GM12878 (cell line): Measurements from ENCODE around the gene SLC19A1. TPM values are rescaled to one million over a fixed set of nuclear protein-coding genes. Genes with fewer than 3 reads are reported as not detected.

Experiments used
- ATAC-seq: fragments of 200-7000 bp; cut with Tn5 transposase; 3 replicates; pipeline ENCODE4 v1.9.1; 2020; ENCODE audit warnings: mild to moderate bottlenecking, moderate library complexity
- BruUV-seq: library from RNA; stranded (reverse); fragments of 400-500 nt; replicated peaks from 2 replicates; lab custom pipeline; 2021; lab: Mats Ljungman, UMichigan
- CTCF ChIA-PET: fragments of 300-600 bp; sonication (Branson Sonifier 250); formaldehyde crosslinking; extraction: SDS; loops from one replicate; lab custom pipeline; 2021; ENCODE audit warnings: inconsistent platforms; lab: Yijun Ruan, JAX
- POLR2A ChIA-PET: fragments of 350-600 bp; formaldehyde crosslinking; extraction: SDS; loops from one replicate; lab custom pipeline; 2021; ENCODE audit warnings: inconsistent platforms; lab: Charles Lee
- RAD21 ChIA-PET: fragments of 300-600 bp; sonication (Branson Sonifier 250); formaldehyde crosslinking; loops from one replicate; lab custom pipeline; 2023; ENCODE audit warnings: antibody characterized with exemption; ENCODE audit not compliant: unreplicated experiment; lab: Charles Lee
- SMC1A ChIA-PET: fragments of 300-600 bp; sonication (Branson Sonifier 250); formaldehyde crosslinking; loops from one replicate; lab custom pipeline; 2023; ENCODE audit not compliant: unreplicated experiment, uncharacterized antibody; lab: Charles Lee
- DNase-seq: peaks from one replicate; pipeline ENCODE4 v3.0.0-alpha.2; 2011; ENCODE audit warnings: low read depth, low spot score
- FAIRE-seq: peaks from 3 replicates; lab custom pipeline; 2011; peaks lifted over from hg19 to GRCh38; lab: Jason Lieb, UNC
- H2AFZ ChIP-seq: 2 replicates; pipeline ENCODE4 v1.6.0; 2011; ENCODE audit warnings: low read depth, low read length, control low read depth; ENCODE audit not compliant: control insufficient read depth
- H3K27ac ChIP-seq: 2 replicates; pipeline ENCODE4 v1.5.1; 2011; ENCODE audit warnings: control low read depth; ENCODE audit not compliant: control insufficient read depth, insufficient read depth
- H3K27me3 ChIP-seq, 2 experiments: replicated peaks in 1 of 2; 2 replicates each; pipeline versions ENCODE4 v1.6.0 to v1.6.1; 2011; ENCODE audit warnings: low read length in 1 of 2; ENCODE audit not compliant: control insufficient read depth in 2 of 2, insufficient read depth in 2 of 2
- H3K36me3 ChIP-seq, 2 experiments: 2 replicates each; pipeline ENCODE4 v1.5.1; 2011; ENCODE audit warnings: low read length in 1 of 2; ENCODE audit not compliant: control insufficient read depth in 2 of 2, insufficient read depth in 2 of 2
- H3K4me1 ChIP-seq: 2 replicates; pipeline ENCODE4 v1.6.1; 2011; ENCODE audit warnings: mild to moderate bottlenecking, low read length, moderate library complexity, mixed read lengths; ENCODE audit not compliant: control insufficient read depth, insufficient read depth
- H3K4me2 ChIP-seq: 2 replicates; pipeline ENCODE4 v1.6.0; 2011; ENCODE audit warnings: control low read depth; ENCODE audit not compliant: control insufficient read depth, insufficient read depth
- H3K4me3 ChIP-seq: fragments of 200-600 bp; sonication (generic); 2 replicates; pipeline ENCODE4 v1.5.1; 2016
- H3K79me2 ChIP-seq: 2 replicates; pipeline ENCODE4 v1.6.0; 2011; ENCODE audit warnings: low read length; ENCODE audit not compliant: control insufficient read depth, insufficient read depth
- H3K9ac ChIP-seq: 2 replicates; pipeline ENCODE4 v1.8.0; 2011; ENCODE audit warnings: low read length, control low read depth, mixed read lengths; ENCODE audit not compliant: control insufficient read depth, insufficient read depth
- H3K9me3 ChIP-seq: replicated peaks from 3 replicates; pipeline ENCODE4 v1.5.1; 2011; ENCODE audit warnings: mild to moderate bottlenecking, low read length; ENCODE audit not compliant: control insufficient read depth, insufficient read depth
- H4K20me1 ChIP-seq: 2 replicates; pipeline ENCODE4 v1.6.0; 2011; ENCODE audit not compliant: control insufficient read depth, insufficient read depth
- BHLHE40 ChIP-seq, 2 experiments: fragments of 450-650 bp in 1 of 2; IDR thresholded peaks; 2 replicates each; pipeline ENCODE4 v1.6.1; 2011 to 2017; ENCODE audit warnings: low read depth in 2 of 2, borderline replicate concordance in 1 of 2, improper control_type of control experiment in 1 of 2, low read length in 1 of 2, mild to moderate bottlenecking in 1 of 2
- BMI1 ChIP-seq: fragments of 450-650 bp; IDR thresholded peaks from 2 replicates; pipeline ENCODE4 v1.6.1; 2016; ENCODE audit warnings: mild to moderate bottlenecking, moderate library complexity, borderline replicate concordance
- CBFB ChIP-seq: IDR thresholded peaks from 2 replicates; pipeline ENCODE4 v1.6.1; 2016; ENCODE audit warnings: antibody characterized with exemption, low read depth
- CHD4 ChIP-seq: fragments of 200-600 bp; sonication (generic); IDR thresholded peaks from 2 replicates; pipeline ENCODE4 v1.6.1; 2016; ENCODE audit warnings: mild to moderate bottlenecking
- FOXM1 ChIP-seq: IDR thresholded peaks from 2 replicates; pipeline ENCODE4 v1.6.1; 2012; ENCODE audit warnings: low read depth, mild to moderate bottlenecking, inconsistent platforms, low read length, moderate library complexity
- POU2F2 ChIP-seq: IDR thresholded peaks from 3 replicates; pipeline ENCODE4 v1.6.1; 2011; ENCODE audit warnings: low read depth, mild to moderate bottlenecking, low read length, borderline replicate concordance
- SMAD5 ChIP-seq: IDR thresholded peaks from 2 replicates; pipeline ENCODE4 v1.6.1; 2016; ENCODE audit warnings: antibody characterized with exemption, low read depth
- STAT1 ChIP-seq: fragments of 450-650 bp; conservative IDR thresholded peaks from 2 replicates; pipeline ENCODE4 v1.6.1; 2014; ENCODE audit warnings: antibody characterized with exemption, mild to moderate bottlenecking
- ZNF207 ChIP-seq: fragments of 450-650 bp; IDR thresholded peaks from 2 replicates; pipeline ENCODE4 v1.6.1; 2014; ENCODE audit warnings: antibody characterized with exemption, mild to moderate bottlenecking, borderline replicate concordance
- ZNF592 ChIP-seq: fragments of 450-650 bp; IDR thresholded peaks from 2 replicates; pipeline ENCODE4 v1.6.1; 2017; ENCODE audit warnings: mild to moderate bottlenecking, moderate library complexity
- ZNF687 ChIP-seq: fragments of 450-650 bp; IDR thresholded peaks from 2 replicates; pipeline ENCODE4 v1.6.1; 2017; ENCODE audit warnings: mild to moderate bottlenecking, moderate library complexity
- WGBS: methylation state at CpG from one replicate; pipeline ENCODE4 v1.1.6; 2016; ENCODE audit warnings: low lambda C conversion rate; ENCODE audit not compliant: insufficient replicate concordance, insufficient coverage; ENCODE audit errors: missing lambda C conversion rate; 5-methylcytosine and 5-hydroxymethylcytosine counted together
- in situ Hi-C: fragments of 300-500 bp; cut with MboI; formaldehyde crosslinking; loops from 9 replicates; pipeline ENCODE4 v1.14.3; 2018; ENCODE audit warnings: mixed read lengths
- intact Hi-C: fragments of 100-400 bp; cut with micrococcal nuclease; formaldehyde crosslinking; loops from one replicate; pipeline ENCODE4 v1.14.2; 2022; ENCODE audit not compliant: unreplicated experiment
- polyA plus RNA-seq, 11 experiments: library from polyadenylated mRNA; depleted of rRNA in 4 of 11; unstranded in 6 of 11; stranded (reverse) in 5 of 11; fragments of >200 nt; fragmentation: Nextera tagmentation in 4 of 11; fragmentation: Illumina TruSeq in 1 of 11; extraction: Ambion mirVana in 4 of 11; extraction: Trizol in 1 of 11; gene quantifications; 1 replicate in 1 of 11; 2 replicates in 10 of 11; pipeline versions ENCODE4 v1.2.1 to v1.2.3, GENCODE V29; 2011 to 2016; ENCODE audit warnings: inconsistent platforms in 2 of 11, missing spikeins in 2 of 11, low read depth in 1 of 11
- total RNA-seq, 4 experiments: library from RNA; depleted of rRNA in 3 of 4; stranded (reverse); fragments of >200 nt in 3 of 4; fragmentation: Illumina TruSeq in 1 of 4; extraction: Trizol in 1 of 4; gene quantifications; 2 replicates each; pipeline versions ENCODE4 v1.2.1 to v1.2.3, GENCODE V29; 2013 to 2021
- TF ChIP-seq, protein P1 (sequence below): IDR thresholded peaks from 2 replicates; pipeline ENCODE4 v1.6.1; 2012; ENCODE audit warnings: low read depth, low read length, improper control_type of control experiment

SLC19A1 gene
- total and polyA plus RNA-seq, 10 of the 15 experiments (the other 5 are each of a cell fraction or from before 2014, with no cell fraction given), result 0.42 to 49.7 (median 12.2) TPM

- in situ Hi-C loops (loop anchor here (25.0 kb wide), 1 partner anchor 361 kb away; no protein-coding TSS in a partner anchor), intact Hi-C loops (no loop called here)
- no TSS peak for BruUV-seq
- no peak overlapping the region for H3K4me3 ChIP-seq
- H3K4me1 ChIP-seq, result no peaks in the 10 kb centered on the region
- no peaks in the 10 kb centered on the region; the same call in 2 of the 3 replicates for H3K9me3 ChIP-seq
- H3K79me2 ChIP-seq, result no peaks in the 10 kb centered on the region
- POLR2A ChIA-PET, result no interaction called here
- ATAC-seq (no peak), DNase-seq (no peak), FAIRE-seq (no peak)
- H3K36me3 ChIP-seq, result no peaks in the 10 kb centered on the region
- RAD21 ChIA-PET, result no interaction called here
- WGBS, result 70% methylated on average over 12 of the region's 12 CpGs
- H3K9ac ChIP-seq, result no peak overlapping the region
- SMC1A ChIA-PET, result no interaction called here
- H2AFZ ChIP-seq, result no peak overlapping the region
- no peak overlapping the region for H3K4me2 ChIP-seq
- no peaks in the 10 kb centered on the region for H4K20me1 ChIP-seq
- H3K27me3 ChIP-seq, result no peaks in the 10 kb centered on the region
- CTCF ChIA-PET, result interaction anchor here (1.1 kb wide), 1 partner anchor 311 kb away, joined by 3 read pairs; no protein-coding TSS in a partner anchor
- TF ChIP-seq BMI1, result no peak
- TF ChIP-seq CHD4, result no peak
- TF ChIP-seq CBFB, result no peak
- no peak for TF ChIP-seq ZNF592
- TF ChIP-seq, protein P1, sequence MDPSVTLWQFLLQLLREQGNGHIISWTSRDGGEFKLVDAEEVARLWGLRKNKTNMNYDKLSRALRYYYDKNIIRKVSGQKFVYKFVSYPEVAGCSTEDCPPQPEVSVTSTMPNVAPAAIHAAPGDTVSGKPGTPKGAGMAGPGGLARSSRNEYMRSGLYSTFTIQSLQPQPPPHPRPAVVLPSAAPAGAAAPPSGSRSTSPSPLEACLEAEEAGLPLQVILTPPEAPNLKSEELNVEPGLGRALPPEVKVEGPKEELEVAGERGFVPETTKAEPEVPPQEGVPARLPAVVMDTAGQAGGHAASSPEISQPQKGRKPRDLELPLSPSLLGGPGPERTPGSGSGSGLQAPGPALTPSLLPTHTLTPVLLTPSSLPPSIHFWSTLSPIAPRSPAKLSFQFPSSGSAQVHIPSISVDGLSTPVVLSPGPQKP, result no peak
- TF ChIP-seq BHLHE40 (IDR thresholded peaks at IDR 0.05; ENCODE audit: borderline replicate concordance in 1 of 2, low read depth in 2 of 2, low read length in 1 of 2), result no peak
- TF ChIP-seq FOXM1, result no peak
- no peak for TF ChIP-seq SMAD5
- TF ChIP-seq POU2F2, result no peak
- TF ChIP-seq ZNF207, result no peak
- TF ChIP-seq ZNF687, result no peak
- no peak for TF ChIP-seq STAT1
- H3K27ac ChIP-seq, result no peak overlapping the region
Measured at GRCh38 chr21:45451771-45452182, 90.5 kb downstream of the SLC19A1 start.
